Esophagus squamous epithelium (tissue), 4 donors: ENCODE results near the gene TMEM271.

ENCODE experiments used
- POLR2A ChIP-seq, 4 donors: fragments of 450-650 bp; IDR thresholded peaks; one replicate each; pipeline ENCODE4 v1.6.1; 2017; ENCODE audit warnings: antibody characterized with exemption in 4 of 4, mild to moderate bottlenecking in 4 of 4, moderate library complexity in 3 of 4
- TF ChIP-seq, protein P1 (sequence below), 6 experiments: fragments of 450-650 bp in 4 of 6; fragments of 200-600 bp in 2 of 6; sonication (generic) in 2 of 6; IDR thresholded peaks; one replicate each; pipeline ENCODE4 v1.5.1; 2016 to 2019; ENCODE audit warnings: antibody characterized with exemption in 6 of 6, mild to moderate bottlenecking in 4 of 6, moderate library complexity in 4 of 6

DNA sequence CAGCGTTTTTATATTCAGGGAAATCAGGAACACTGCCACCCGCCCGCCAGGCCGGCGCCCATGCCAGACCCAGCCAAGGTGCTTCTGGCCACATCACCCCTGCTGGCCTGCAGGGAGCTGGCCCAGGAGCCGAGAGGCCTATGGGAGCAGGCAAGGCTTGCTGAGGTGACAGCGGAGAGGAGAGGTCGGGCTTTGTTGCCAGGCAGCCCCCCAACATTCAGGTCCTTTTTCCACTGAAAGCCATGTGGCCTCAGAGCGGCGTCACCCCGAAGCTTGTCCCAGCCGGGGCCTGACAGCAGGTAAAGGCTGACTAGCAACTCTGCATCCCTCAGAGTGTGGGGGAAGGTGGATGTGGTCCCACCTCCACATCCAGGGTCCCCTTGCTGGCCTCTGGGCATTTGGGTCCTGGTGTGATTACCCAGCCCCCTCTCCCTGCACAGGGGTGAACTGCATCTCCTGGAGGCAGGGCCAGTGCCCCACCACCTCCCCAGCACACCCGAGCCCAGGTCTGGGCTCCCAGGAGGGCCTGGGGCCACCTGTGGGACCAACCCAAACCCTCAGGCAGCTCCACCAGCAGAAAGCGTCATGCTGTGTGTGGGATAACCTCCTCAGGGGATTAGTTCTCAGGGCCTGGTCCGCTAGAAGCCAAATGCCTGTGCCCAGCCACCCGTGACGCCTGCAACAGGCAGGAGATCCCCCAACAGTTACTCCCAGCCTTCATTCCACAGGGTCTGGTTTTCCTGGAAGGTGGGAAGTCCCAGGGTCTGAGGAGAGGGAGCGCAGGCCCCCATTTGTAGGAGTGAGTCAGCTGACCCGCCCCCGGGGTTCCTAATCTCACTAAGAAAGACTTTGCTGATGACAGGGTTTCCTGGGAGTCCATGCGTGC is 48.9 kb upstream of the TMEM271 start, which contains the start of gene PDE6B:
- TF ChIP-seq POLR2A (IDR thresholded peaks at IDR 0.05) = no peak
- TF ChIP-seq, protein P1, sequence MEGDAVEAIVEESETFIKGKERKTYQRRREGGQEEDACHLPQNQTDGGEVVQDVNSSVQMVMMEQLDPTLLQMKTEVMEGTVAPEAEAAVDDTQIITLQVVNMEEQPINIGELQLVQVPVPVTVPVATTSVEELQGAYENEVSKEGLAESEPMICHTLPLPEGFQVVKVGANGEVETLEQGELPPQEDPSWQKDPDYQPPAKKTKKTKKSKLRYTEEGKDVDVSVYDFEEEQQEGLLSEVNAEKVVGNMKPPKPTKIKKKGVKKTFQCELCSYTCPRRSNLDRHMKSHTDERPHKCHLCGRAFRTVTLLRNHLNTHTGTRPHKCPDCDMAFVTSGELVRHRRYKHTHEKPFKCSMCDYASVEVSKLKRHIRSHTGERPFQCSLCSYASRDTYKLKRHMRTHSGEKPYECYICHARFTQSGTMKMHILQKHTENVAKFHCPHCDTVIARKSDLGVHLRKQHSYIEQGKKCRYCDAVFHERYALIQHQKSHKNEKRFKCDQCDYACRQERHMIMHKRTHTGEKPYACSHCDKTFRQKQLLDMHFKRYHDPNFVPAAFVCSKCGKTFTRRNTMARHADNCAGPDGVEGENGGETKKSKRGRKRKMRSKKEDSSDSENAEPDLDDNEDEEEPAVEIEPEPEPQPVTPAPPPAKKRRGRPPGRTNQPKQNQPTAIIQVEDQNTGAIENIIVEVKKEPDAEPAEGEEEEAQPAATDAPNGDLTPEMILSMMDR (IDR thresholded peaks at IDR 0.05) = no peak
